A673 (cell line): Measurements from ENCODE around the gene CASP5. TPM values are rescaled to one million over a fixed set of nuclear protein-coding genes. Genes with fewer than 3 reads are reported as not detected.

ENCODE experiments used
- BruUV-seq: library from RNA; stranded (reverse); fragments of 400-500 nt; replicated peaks from 2 replicates; lab custom pipeline; 2021; lab: Mats Ljungman, UMichigan
- CTCF ChIA-PET: fragments of 300-600 bp; sonication (Branson Sonifier 250); formaldehyde crosslinking; loops from one replicate; lab custom pipeline; 2022; ENCODE audit warnings: antibody characterized with exemption; lab: Charles Lee
- POLR2A ChIA-PET: fragments of 300-600 bp; sonication (Branson Sonifier 250); formaldehyde crosslinking; loops from one replicate; lab custom pipeline; 2022; ENCODE audit warnings: antibody characterized with exemption; ENCODE audit not compliant: low non-redundant PET; lab: Charles Lee
- DNase-seq: peaks from one replicate; pipeline ENCODE4 v3.0.0-alpha.2; 2015; ENCODE audit warnings: low spot score
- H3K27ac ChIP-seq: fragments of 200-600 bp; sonication (generic); 2 replicates; pipeline ENCODE4 v1.5.1; 2016; ENCODE audit warnings: mixed run types, low read depth, mild to moderate bottlenecking, mixed read lengths, antibody characterized with exemption, low read length; ENCODE audit not compliant: poor library complexity, severe bottlenecking
- H3K27me3 ChIP-seq: fragments of 200-600 bp; sonication (generic); replicated peaks from 2 replicates; pipeline ENCODE4 v1.6.1; 2017; ENCODE audit warnings: mixed run types, low read depth, mild to moderate bottlenecking, mixed read lengths, antibody characterized with exemption, low read length; ENCODE audit not compliant: insufficient read depth, poor library complexity
- H3K36me3 ChIP-seq: fragments of 200-600 bp; sonication (generic); 2 replicates; pipeline ENCODE4 v1.6.1; 2016; ENCODE audit warnings: mixed run types, mild to moderate bottlenecking, mixed read lengths, antibody characterized with exemption, low read length; ENCODE audit not compliant: insufficient read depth, poor library complexity, severe bottlenecking
- H3K4me1 ChIP-seq: fragments of 200-600 bp; sonication (generic); 2 replicates; pipeline ENCODE4 v1.6.1; 2017; ENCODE audit warnings: mixed run types, mild to moderate bottlenecking, mixed read lengths, antibody characterized with exemption, low read length; ENCODE audit not compliant: insufficient read depth, poor library complexity, severe bottlenecking
- H3K4me3 ChIP-seq: fragments of 200-600 bp; sonication (generic); 2 replicates; pipeline ENCODE4 v1.5.1; 2016; ENCODE audit warnings: low read depth, mixed run types, mild to moderate bottlenecking, mixed read lengths, low read length; ENCODE audit not compliant: poor library complexity, severe bottlenecking
- H3K9me3 ChIP-seq: fragments of 200-600 bp; sonication (generic); 2 replicates; pipeline ENCODE4 v1.6.1; 2016; ENCODE audit warnings: mixed run types, low read depth, mild to moderate bottlenecking, mixed read lengths, antibody characterized with exemption, low read length; ENCODE audit not compliant: poor library complexity, severe bottlenecking
- CTCF ChIP-seq: fragments of 300-800, 200-600 bp; sonication (generic); conservative IDR thresholded peaks from 2 replicates; pipeline ENCODE4 v1.5.1; 2017; ENCODE audit warnings: low read depth, mild to moderate bottlenecking, antibody characterized with exemption, low read length, moderate library complexity, mixed read lengths
- EZH2 ChIP-seq: fragments of 200-600 bp; sonication (generic); IDR thresholded peaks from 2 replicates; pipeline ENCODE4 v1.6.1; 2017; ENCODE audit warnings: borderline replicate concordance, low read depth, mild to moderate bottlenecking, mixed read lengths, antibody characterized with exemption, low read length; ENCODE audit not compliant: poor library complexity, severe bottlenecking
- intact Hi-C: fragments of 100-400 bp; cut with micrococcal nuclease; formaldehyde crosslinking; loops from one replicate; pipeline ENCODE4 v1.10.0; 2022; ENCODE audit not compliant: unreplicated experiment
- total RNA-seq: library from RNA; stranded (reverse); gene quantifications from 2 replicates; pipeline ENCODE4 v1.2.3, GENCODE V29; 2021

CASP5 gene
- total RNA-seq, 1 experiment from 2014 or later = not detected

GRCh38 chr11:104999721-105000120, 23.2 kb downstream of the CASP5 start:
- DNase-seq = no peak
- intact Hi-C loops = loop anchor here (5.0 kb wide), 2 partner anchors 318 to 863 kb away; no protein-coding TSS in a partner anchor

DNA sequence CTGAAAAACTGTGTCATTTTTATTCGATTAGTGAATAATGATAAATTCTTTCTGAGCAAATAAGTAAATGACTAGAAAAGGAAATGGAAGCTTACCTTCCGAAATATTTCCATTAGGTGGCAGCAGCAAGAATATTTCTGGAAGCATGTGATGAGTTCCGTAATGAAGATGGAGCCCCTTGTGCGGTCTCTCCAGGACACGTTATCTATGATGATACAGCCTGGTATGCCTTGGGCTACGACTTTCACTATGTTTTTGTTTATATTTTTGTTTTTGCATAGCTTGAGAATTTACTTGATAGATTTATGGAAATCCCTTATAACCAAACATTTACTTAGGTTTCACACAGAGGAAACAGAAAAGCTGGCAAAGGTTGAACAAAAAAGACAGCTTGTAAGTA, 25.7 kb downstream of the CASP5 start:
- DNase-seq = peak; percentile 74
- intact Hi-C loops = loop anchor here (5.0 kb wide), 2 partner anchors 320 to 865 kb away; no protein-coding TSS in a partner anchor
- CTCF ChIA-PET = no interaction called here
- no peak overlapping the region for H3K4me3 ChIP-seq
- POLR2A ChIA-PET = no interaction called here
- H3K9me3 ChIP-seq = no peaks in the 10 kb centered on the region
- no peaks in the 10 kb centered on the region for H3K36me3 ChIP-seq
- H3K27me3 ChIP-seq = no peaks in the 10 kb centered on the region
- H3K4me1 ChIP-seq = no peaks in the 10 kb centered on the region
- no TSS peak for BruUV-seq
- no peak overlapping the region for H3K27ac ChIP-seq
- TF ChIP-seq EZH2 (no peak), CTCF (peak; percentile 62)

More at GRCh38 chr11:104999721-105000120, 23.2 kb downstream of the CASP5 start:
- TF ChIP-seq EZH2 (no peak), CTCF (no peak)
- ChIA-PET CTCF (no interaction called here), POLR2A (no interaction called here)
- no peaks in the 10 kb centered on the region for H3K27me3 ChIP-seq
- H3K36me3 ChIP-seq = no peaks in the 10 kb centered on the region
- no peak overlapping the region for H3K4me3 ChIP-seq
- BruUV-seq = no TSS peak
- H3K9me3 ChIP-seq = no peaks in the 10 kb centered on the region
- H3K4me1 ChIP-seq = no peaks in the 10 kb centered on the region
- no peak overlapping the region for H3K27ac ChIP-seq

DNA sequence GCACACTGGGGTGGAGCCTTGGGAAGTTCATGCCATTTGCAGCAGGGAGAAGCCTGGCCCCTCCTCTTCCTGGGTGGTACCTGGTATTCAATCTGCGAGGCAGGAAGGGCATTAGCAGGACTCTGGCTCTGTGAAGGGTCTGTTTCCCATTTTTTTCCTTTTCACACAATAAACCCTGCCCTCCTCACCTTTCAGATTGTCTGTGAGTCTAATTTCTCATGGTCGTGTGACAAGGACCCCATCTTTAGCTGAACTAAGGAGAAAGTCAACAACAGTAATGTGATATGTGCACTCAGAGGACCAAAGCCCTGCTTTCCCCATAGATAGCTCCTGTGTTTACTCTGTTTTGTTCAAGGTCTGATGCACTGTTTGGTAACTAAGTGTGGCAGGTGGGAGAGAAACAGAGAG, 28.0 kb downstream of the CASP5 start:
- no peak overlapping the region for H3K27ac ChIP-seq
- no peaks in the 10 kb centered on the region for H3K9me3 ChIP-seq
- H3K27me3 ChIP-seq = peaks cover 11% of the 10 kb centered on the region
- no peak overlapping the region for H3K4me3 ChIP-seq
- no peaks in the 10 kb centered on the region for H3K4me1 ChIP-seq
- peak; percentile 24 for DNase-seq
- intact Hi-C loops = loop anchor here (5.0 kb wide), 2 partner anchors 322 to 867 kb away; no protein-coding TSS in a partner anchor
- CTCF ChIA-PET = no interaction called here
- POLR2A ChIA-PET = interaction anchor here (0.6 kb wide), 1 partner anchor 530 kb away, joined by 3 read pairs; no protein-coding TSS in a partner anchor
- TF ChIP-seq EZH2 (no peak), CTCF (no peak)
- H3K36me3 ChIP-seq = no peaks in the 10 kb centered on the region
- no TSS peak for BruUV-seq
